Tibial nerve (tissue), 4 donors: ENCODE results near the gene CHST5. TPM values are rescaled to one million over a fixed set of nuclear protein-coding genes. Genes with fewer than 3 reads are reported as not detected.
"Not testable (repeated sequence)": the region's sequence is repeated elsewhere in the genome, so short reads cannot be mapped to it uniquely, and the experiment has no call there.

Experiments
- DNase-seq, 2 donors: peaks; one replicate each; pipeline ENCODE4 v3.0.0-alpha.2; 2019; ENCODE audit warnings: low spot score in 2 of 2
- H3K27ac ChIP-seq, 4 donors: fragments of 200-600 bp; sonication (generic) in 3 of 4; one replicate each; pipeline ENCODE4 v1.5.1; 2017 to 2019; ENCODE audit warnings: mild to moderate bottlenecking in 1 of 4
- H3K27me3 ChIP-seq, 2 donors: fragments of 200-600 bp; sonication (generic) in 1 of 2; one replicate each; pipeline versions ENCODE4 v1.5.1 to v1.6.0; 2017 to 2019
- H3K36me3 ChIP-seq, 3 donors: fragments of 200-600 bp; sonication (generic); one replicate each; pipeline ENCODE4 v1.5.1; 2018 to 2019
- H3K4me1 ChIP-seq, 4 donors: fragments of 200-600 bp; sonication (generic) in 3 of 4; one replicate each; pipeline ENCODE4 v1.5.1; 2017 to 2019
- H3K4me3 ChIP-seq, 4 donors: fragments of 200-600 bp; sonication (generic) in 3 of 4; one replicate each; pipeline ENCODE4 v1.5.1; 2017 to 2019; ENCODE audit warnings: mild to moderate bottlenecking in 1 of 4, moderate library complexity in 1 of 4
- H3K9me3 ChIP-seq, 4 donors: fragments of 200-600 bp; sonication (generic) in 3 of 4; one replicate each; pipeline ENCODE4 v1.5.1; 2017 to 2019
- EP300 ChIP-seq, 2 donors: sonication (generic); formaldehyde crosslinking; IDR thresholded peaks; one replicate each; pipeline ENCODE4 v1.6.1; 2017; ENCODE audit warnings: antibody characterized with exemption in 2 of 2, mild to moderate bottlenecking in 1 of 2
- POLR2A ChIP-seq, 2 donors: fragments of 450-650 bp; IDR thresholded peaks; one replicate each; pipeline ENCODE4 v1.6.1; 2017; ENCODE audit warnings: antibody characterized with exemption in 2 of 2, mild to moderate bottlenecking in 2 of 2, moderate library complexity in 2 of 2
- WGBS, 2 donors: methylation state at CpG; one replicate each; pipeline ENCODE4 v1.1.5; 2018; 5-methylcytosine and 5-hydroxymethylcytosine counted together
- total RNA-seq, 4 donors: library from RNA; depleted of rRNA; stranded (reverse); fragments of >200 nt; gene quantifications; one replicate each; pipeline ENCODE4 v1.1.0, GENCODE V29; 2016
- TF ChIP-seq, protein P1 (sequence below), 5 experiments: fragments of 200-600 bp in 3 of 5; fragments of 450-650 bp in 2 of 5; sonication (generic) in 3 of 5; IDR thresholded peaks; one replicate each; pipeline ENCODE4 v1.5.1; 2016 to 2019; ENCODE audit warnings: antibody characterized with exemption in 5 of 5, mild to moderate bottlenecking in 3 of 5, moderate library complexity in 2 of 5

The CHST5 gene
- total RNA-seq, 4 donors from 2014 or later, result 0.30 TPM; not detected in 3

DNA sequence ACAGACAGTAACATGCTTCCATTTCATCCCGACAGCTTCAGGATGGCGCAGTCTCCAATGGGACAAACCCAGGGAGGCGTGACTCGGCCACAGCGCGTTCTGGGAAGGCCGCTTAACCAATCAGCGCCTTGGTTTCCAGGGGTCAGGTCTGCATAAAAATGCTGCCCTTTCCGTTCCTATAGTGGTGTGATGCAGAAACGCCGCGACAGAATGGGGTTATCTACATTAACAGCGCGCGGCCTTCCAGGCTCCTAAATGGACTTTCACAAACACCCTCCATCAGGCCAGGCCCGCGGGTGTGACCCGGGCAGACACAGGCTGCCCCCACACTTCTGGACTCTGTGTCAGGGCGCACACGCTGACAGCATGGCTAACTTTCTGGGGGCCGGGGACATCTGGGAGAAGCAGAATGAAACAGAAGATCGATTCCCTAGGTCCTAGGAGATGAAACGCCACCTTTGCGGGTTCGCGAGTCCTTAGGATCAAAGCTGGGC, 19.4 kb upstream of the CHST5 start:
- TF ChIP-seq EP300 (IDR thresholded peaks at IDR 0.05) (peak in 1 of 2 donors; percentile 38), POLR2A (IDR thresholded peaks at IDR 0.05) (peak in 1 of 2 donors; percentile 23)
- TF ChIP-seq, protein P1, sequence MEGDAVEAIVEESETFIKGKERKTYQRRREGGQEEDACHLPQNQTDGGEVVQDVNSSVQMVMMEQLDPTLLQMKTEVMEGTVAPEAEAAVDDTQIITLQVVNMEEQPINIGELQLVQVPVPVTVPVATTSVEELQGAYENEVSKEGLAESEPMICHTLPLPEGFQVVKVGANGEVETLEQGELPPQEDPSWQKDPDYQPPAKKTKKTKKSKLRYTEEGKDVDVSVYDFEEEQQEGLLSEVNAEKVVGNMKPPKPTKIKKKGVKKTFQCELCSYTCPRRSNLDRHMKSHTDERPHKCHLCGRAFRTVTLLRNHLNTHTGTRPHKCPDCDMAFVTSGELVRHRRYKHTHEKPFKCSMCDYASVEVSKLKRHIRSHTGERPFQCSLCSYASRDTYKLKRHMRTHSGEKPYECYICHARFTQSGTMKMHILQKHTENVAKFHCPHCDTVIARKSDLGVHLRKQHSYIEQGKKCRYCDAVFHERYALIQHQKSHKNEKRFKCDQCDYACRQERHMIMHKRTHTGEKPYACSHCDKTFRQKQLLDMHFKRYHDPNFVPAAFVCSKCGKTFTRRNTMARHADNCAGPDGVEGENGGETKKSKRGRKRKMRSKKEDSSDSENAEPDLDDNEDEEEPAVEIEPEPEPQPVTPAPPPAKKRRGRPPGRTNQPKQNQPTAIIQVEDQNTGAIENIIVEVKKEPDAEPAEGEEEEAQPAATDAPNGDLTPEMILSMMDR (IDR thresholded peaks at IDR 0.05), result no peak
- Histone ChIP-seq H3K27ac (peak overlapping the region; percentile 70 to 93 (median 82)), H3K9me3 (no peaks in the 10 kb centered on the region), H3K4me1 (peaks cover 0 to 24% (median 5%) of the 10 kb centered on the region in 4 donors), H3K27me3 (no peaks in the 10 kb centered on the region), H3K36me3 (no peaks in the 10 kb centered on the region), H3K4me3 (peak overlapping the region; percentile 70 to 95 (median 86))
- peak; percentile 26 to 63 for DNase-seq
- whole genome bisulfite sequencing, 2 donors, result 1% methylated on average over 18 to 26 of the region's 26 CpGs

DNA sequence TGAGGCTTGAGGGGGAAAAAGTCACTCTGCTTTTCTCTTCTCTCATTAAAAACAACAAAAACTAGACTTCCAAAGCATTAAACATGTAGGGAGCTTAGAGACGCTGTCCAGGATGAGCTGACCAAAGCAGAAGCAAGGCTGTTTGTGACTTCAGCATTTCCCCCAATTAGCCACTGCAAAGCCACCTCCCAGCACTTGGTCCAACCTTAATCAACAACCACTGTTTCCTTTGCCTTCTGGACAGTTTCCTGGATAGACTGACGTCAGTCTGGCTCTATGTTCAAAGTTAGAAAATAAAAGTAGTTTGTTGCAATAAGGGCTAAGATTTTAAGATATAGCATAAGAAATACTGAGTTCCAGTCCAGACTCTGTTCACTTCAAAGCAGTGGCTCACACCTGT, 17.0 kb upstream of the CHST5 start:
- 81 to 86% methylated on average over 2 of the region's 2 CpGs for WGBS, 2 donors
- DNase-seq, result no peak
- peak overlapping the region in 1 of 4 donors; percentile 39 for H3K27ac ChIP-seq

DNA sequence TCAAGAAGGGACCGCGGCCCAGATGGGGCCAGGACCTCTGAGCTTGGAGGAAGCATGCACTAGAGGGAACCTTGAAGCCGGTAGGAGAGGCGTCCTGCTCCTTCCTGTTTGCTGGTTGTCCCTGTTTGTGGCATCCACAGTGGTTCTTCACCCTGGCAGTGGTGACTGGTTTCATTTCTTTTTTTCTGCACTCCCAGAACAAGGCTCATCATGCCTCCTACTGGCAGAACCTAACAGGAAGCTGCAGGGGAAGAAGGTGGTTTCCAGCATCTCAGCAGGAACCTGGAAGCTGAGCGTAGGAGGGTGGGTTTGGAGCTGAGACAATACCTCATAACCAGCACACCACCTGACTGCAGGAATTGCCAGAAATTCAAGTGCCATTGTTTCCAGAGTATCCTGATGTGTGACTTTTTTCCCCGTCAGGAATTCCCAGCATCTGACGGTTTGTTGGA, 14.3 kb upstream of the CHST5 start:
- peaks cover 0 to 7% (median 0%) of the 10 kb centered on the region in 3 donors for H3K36me3 ChIP-seq
- peaks cover 0 to 8% (median 0%) of the 10 kb centered on the region in 4 donors for H3K4me1 ChIP-seq
- peak in 1 of 2 donors; percentile 30 for DNase-seq
- 67 to 78% methylated on average over 7 of the region's 7 CpGs for WGBS, 2 donors
- no peaks in the 10 kb centered on the region for H3K27me3 ChIP-seq
- peak overlapping the region in 2 of 4 donors; percentile 18 to 69 for H3K27ac ChIP-seq
- no peak overlapping the region for H3K4me3 ChIP-seq
- H3K9me3 ChIP-seq, result no peaks in the 10 kb centered on the region
- TF ChIP-seq, protein P1 (IDR thresholded peaks at IDR 0.05), result peak in 3 of 5 experiments; percentile 14 to 38 (median 35)
- no peak for TF ChIP-seq POLR2A (IDR thresholded peaks at IDR 0.05)
- TF ChIP-seq EP300 (IDR thresholded peaks at IDR 0.05), result peak in 1 of 2 donors; percentile 43

More for the DNA sequence above, 17.0 kb upstream of the CHST5 start:
- H3K27me3 ChIP-seq, result no peaks in the 10 kb centered on the region
- H3K4me3 ChIP-seq, result no peak overlapping the region
- H3K9me3 ChIP-seq, result no peaks in the 10 kb centered on the region
- H3K4me1 ChIP-seq, result peaks cover 0 to 16% (median 5%) of the 10 kb centered on the region in 4 donors
- peaks cover 0 to 3% (median 0%) of the 10 kb centered on the region in 3 donors for H3K36me3 ChIP-seq
- TF ChIP-seq EP300 (IDR thresholded peaks at IDR 0.05) (no peak), POLR2A (IDR thresholded peaks at IDR 0.05) (no peak)
- TF ChIP-seq, protein P1 (IDR thresholded peaks at IDR 0.05), result no peak

DNA sequence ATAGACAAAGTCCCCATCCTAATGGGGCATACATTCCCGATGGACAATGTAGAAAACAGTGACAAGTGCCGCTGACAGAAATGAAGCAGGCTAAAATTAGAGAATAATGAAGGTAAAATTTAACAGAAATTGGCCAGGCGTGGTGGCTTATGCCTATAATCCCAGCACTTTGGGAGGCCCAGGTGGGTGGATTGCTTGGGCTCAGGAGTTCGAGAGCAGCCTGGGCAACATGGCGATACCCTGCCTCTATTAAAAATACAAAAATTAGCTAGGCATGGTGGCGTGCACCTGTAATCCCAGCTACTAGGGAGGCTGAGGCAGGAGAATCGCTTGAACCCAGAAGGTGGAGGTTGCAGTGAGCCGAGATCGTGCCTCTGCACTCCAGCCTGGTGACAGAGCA, 12.5 kb upstream of the CHST5 start:
- H3K27ac ChIP-seq, DNase-seq, H3K4me3 ChIP-seq, H3K9me3 ChIP-seq, H3K27me3 ChIP-seq, H3K4me1 ChIP-seq: not testable (repeated sequence)
- 91 to 95% methylated on average over 9 of the region's 9 CpGs for WGBS, 2 donors
- peaks cover 0 to 18% (median 0%) of the 10 kb centered on the region in 3 donors for H3K36me3 ChIP-seq

DNA sequence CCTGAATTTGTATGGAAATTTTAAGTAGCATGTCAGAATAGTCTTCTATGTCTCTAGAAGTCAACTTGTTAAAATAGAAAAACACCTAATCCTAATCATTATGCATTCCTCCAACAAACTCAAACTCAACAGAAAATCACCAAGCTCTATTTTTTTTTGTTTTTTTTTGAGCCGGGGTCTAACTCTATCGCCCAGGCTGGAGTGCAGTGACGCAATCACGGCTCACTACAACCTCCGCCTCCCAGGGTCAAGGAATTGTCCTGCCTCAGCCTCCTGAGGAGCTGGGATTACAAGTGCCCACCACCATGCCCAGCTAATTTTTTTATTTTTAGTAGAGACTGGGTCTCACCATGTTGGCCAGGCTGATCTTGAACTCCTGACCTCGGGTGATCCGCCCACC, 10.4 kb upstream of the CHST5 start:
- no peak for DNase-seq
- H3K4me3 ChIP-seq, result no peak overlapping the region
- WGBS, 2 donors, result 89 to 91% methylated on average over 7 of the region's 7 CpGs

DNA sequence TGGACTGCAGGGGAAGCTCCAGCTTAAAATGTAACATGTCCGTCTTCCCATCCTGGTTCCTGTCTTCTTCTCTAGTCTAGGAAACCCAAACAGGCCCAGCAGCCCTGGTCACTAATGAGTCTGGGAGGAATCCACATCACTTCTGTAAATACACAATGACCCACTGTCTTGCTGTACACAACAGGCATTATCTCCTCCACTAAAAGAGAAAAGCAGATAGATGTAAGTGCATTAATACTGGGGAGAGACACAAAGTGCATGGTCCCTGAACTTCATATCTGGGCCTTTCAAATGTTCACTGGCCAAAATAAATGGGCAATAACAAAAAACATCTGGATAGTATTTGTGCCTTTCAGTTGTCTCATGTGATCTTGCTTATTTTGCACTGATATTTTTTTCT, 10.0 kb upstream of the CHST5 start:
- H3K27ac ChIP-seq, H3K27me3 ChIP-seq, H3K9me3 ChIP-seq, H3K4me1 ChIP-seq, H3K4me3 ChIP-seq, DNase-seq: not testable (repeated sequence)
- peaks cover 0 to 42% (median 0%) of the 10 kb centered on the region in 3 donors for H3K36me3 ChIP-seq
- 86% methylated on average over 1 of the region's 1 CpG; no CpG with 5 or more reads in 1 of the 2 donors for WGBS, 2 donors

More for the DNA sequence above, 10.4 kb upstream of the CHST5 start:
- Histone ChIP-seq H3K9me3 (no peaks in the 10 kb centered on the region), H3K27ac (no peak overlapping the region), H3K36me3 (peaks cover 0 to 37% (median 0%) of the 10 kb centered on the region in 3 donors), H3K27me3 (no peaks in the 10 kb centered on the region), H3K4me1 (no peaks in the 10 kb centered on the region)
- TF ChIP-seq POLR2A (IDR thresholded peaks at IDR 0.05) (no peak), EP300 (IDR thresholded peaks at IDR 0.05) (no peak)
- TF ChIP-seq, protein P1 (IDR thresholded peaks at IDR 0.05), result no peak

DNA sequence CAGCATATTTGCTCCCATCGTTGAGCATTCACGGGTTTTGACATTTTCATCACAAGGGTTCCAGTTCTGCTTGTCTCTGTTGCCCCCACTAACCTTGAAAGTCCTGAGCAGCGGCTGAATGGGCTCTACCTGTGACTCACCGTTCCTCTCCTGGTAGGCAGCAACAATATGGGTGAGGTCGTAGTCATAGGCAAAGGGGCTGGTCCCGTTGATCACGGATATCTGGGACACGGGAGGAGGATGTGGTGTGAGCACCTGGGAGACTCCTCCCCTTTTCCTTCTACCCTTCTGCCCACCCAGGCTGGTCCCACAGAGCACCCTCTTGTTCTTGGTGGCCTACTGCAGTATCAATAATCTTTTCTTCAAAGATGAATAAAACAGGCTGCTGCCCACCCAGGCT, 6.6 kb upstream of the CHST5 start:
- not testable (repeated sequence) for H3K4me1 ChIP-seq, H3K27ac ChIP-seq, H3K4me3 ChIP-seq, DNase-seq, H3K27me3 ChIP-seq, H3K9me3 ChIP-seq
- 82 to 89% methylated on average over 8 of the region's 8 CpGs for WGBS, 2 donors
- H3K36me3 ChIP-seq, result peaks cover 0 to 50% (median 0%) of the 10 kb centered on the region in 3 donors
